Loucy (cell line): ENCODE data around the gene SINHCAF.

Experiments
- H2AFZ ChIP-seq: fragments of 200-600 bp; sonication (generic); 2 replicates; pipeline ENCODE4 v1.6.0; 2016; ENCODE audit warnings: antibody characterized with exemption, mild to moderate bottlenecking, low read length, moderate library complexity
- H3F3A ChIP-seq: fragments of 200-600 bp; 2 replicates; pipeline ENCODE4 v1.6.0; 2016; ENCODE audit warnings: antibody characterized with exemption, low read depth, mild to moderate bottlenecking
- H3K27me3 ChIP-seq: fragments of 200-600 bp; sonication (generic); 2 replicates; pipeline ENCODE4 v1.6.1; 2014; ENCODE audit warnings: low read length, mild to moderate bottlenecking; ENCODE audit not compliant: insufficient read depth, poor library complexity, severe bottlenecking
- H3K36me3 ChIP-seq: fragments of 200-600 bp; sonication (generic); 2 replicates; pipeline ENCODE4 v1.6.1; 2016; ENCODE audit warnings: low read length; ENCODE audit not compliant: insufficient read depth
- H3K4me1 ChIP-seq: fragments of 200-600 bp; sonication (generic); 2 replicates; pipeline ENCODE4 v1.5.1; 2014; ENCODE audit warnings: low read length, mild to moderate bottlenecking; ENCODE audit not compliant: insufficient read depth, poor library complexity, severe bottlenecking
- H3K4me2 ChIP-seq: fragments of 200-600 bp; sonication (generic); 2 replicates; pipeline ENCODE4 v1.6.0; 2014; ENCODE audit warnings: antibody characterized with exemption, low read length, low read depth, mild to moderate bottlenecking; ENCODE audit not compliant: poor library complexity, severe bottlenecking
- H3K4me3 ChIP-seq: fragments of 200-600 bp; sonication (generic); 2 replicates; pipeline ENCODE4 v1.5.1; 2014; ENCODE audit warnings: low read length, mild to moderate bottlenecking, mixed read lengths; ENCODE audit not compliant: poor library complexity, severe bottlenecking
- H3K79me2 ChIP-seq: fragments of 200-600 bp; sonication (generic); 2 replicates; pipeline ENCODE4 v1.6.1; 2014; ENCODE audit warnings: low read length; ENCODE audit not compliant: insufficient read depth
- H3K9ac ChIP-seq: fragments of 200-600 bp; sonication (generic); 2 replicates; pipeline ENCODE4 v1.6.0; 2014; ENCODE audit warnings: mild to moderate bottlenecking, low read depth, low read length, moderate library complexity; ENCODE audit not compliant: poor library complexity, severe bottlenecking
- H3K9me2 ChIP-seq: fragments of 200-600 bp; sonication (generic); replicated peaks from 2 replicates; pipeline ENCODE4 v1.6.1; 2016; ENCODE audit warnings: low read depth, low read length, mixed read lengths
- H3K9me3 ChIP-seq: fragments of 200-600 bp; sonication (generic); 2 replicates; pipeline ENCODE4 v1.6.1; 2014; ENCODE audit warnings: mild to moderate bottlenecking, antibody characterized with exemption, low read length, low read depth; ENCODE audit not compliant: insufficient read depth
- H4K20me1 ChIP-seq: fragments of 200-600 bp; sonication (generic); 2 replicates; pipeline ENCODE4 v1.6.0; 2014; ENCODE audit warnings: antibody characterized with exemption, low read length, mild to moderate bottlenecking; ENCODE audit not compliant: insufficient read depth, poor library complexity, severe bottlenecking
- EZH2phosphoT487 ChIP-seq: fragments of 200-600 bp; IDR thresholded peaks from 2 replicates; pipeline ENCODE4 v1.6.1; 2018; ENCODE audit warnings: antibody characterized with exemption, mild to moderate bottlenecking, moderate library complexity, borderline replicate concordance
- TF ChIP-seq, protein P1 (sequence below): fragments of 200-600 bp; sonication (generic); conservative IDR thresholded peaks from 2 replicates; pipeline ENCODE4 v1.5.1; 2014; ENCODE audit warnings: mild to moderate bottlenecking, antibody characterized with exemption, low read length

SINHCAF gene

DNA sequence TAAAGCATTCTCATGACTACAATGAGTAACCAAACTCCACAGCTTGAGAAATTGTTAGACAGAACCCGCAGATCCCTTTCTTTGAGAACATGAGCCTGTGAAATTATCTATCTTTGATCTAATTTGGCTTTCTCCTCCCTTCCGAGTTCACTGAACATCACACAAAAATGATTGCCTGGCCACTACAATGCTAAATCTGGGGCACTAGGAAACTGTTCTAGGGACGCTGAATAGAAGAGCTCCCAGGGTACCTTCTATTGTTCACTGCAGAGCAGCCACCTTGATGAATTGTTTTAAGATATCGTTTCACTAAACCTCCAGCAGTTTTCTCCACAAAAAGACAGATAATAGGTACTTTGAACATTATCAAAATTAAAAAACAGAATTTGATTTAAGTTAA, 47.5 kb downstream of the SINHCAF start:
- peaks cover 41% of the 10 kb centered on the region; the same call in 1 of the 2 replicates for H3K36me3 ChIP-seq

DNA sequence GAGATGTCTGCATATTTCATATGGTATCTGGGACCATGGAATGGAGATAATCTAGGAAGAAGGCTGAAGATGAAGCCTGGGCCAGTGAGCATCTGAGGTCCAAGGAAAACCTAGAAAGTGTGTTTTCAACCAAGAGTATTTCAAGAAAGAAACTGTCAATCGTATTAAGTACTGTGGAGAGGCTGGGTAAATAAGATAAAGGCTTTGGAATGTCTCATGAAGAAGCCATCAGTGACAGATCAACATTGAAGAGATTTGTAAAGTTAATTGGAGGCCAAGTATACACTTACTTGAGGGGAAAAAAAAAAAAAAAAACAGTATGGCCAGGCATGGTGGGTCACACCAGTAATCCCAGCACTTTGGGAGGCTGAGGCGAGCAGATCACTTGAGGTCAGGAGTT, 48.9 kb downstream of the SINHCAF start:
- Histone ChIP-seq H3K9me2 (no peaks in the 10 kb centered on the region), H2AFZ (no peak overlapping the region), H3K36me3 (peaks cover 28% of the 10 kb centered on the region; the same call in 1 of the 2 replicates), H3K4me3 (no peak overlapping the region), H3K4me2 (no peak overlapping the region), H3K79me2 (no peaks in the 10 kb centered on the region), H3K9me3 (no peaks in the 10 kb centered on the region), H3K4me1 (no peaks in the 10 kb centered on the region), H4K20me1 (no peaks in the 10 kb centered on the region), H3F3A (no peaks in the 10 kb centered on the region), H3K9ac (no peak overlapping the region), H3K27me3 (no peaks in the 10 kb centered on the region)
- no peak for TF ChIP-seq EZH2phosphoT487
- TF ChIP-seq, protein P1, sequence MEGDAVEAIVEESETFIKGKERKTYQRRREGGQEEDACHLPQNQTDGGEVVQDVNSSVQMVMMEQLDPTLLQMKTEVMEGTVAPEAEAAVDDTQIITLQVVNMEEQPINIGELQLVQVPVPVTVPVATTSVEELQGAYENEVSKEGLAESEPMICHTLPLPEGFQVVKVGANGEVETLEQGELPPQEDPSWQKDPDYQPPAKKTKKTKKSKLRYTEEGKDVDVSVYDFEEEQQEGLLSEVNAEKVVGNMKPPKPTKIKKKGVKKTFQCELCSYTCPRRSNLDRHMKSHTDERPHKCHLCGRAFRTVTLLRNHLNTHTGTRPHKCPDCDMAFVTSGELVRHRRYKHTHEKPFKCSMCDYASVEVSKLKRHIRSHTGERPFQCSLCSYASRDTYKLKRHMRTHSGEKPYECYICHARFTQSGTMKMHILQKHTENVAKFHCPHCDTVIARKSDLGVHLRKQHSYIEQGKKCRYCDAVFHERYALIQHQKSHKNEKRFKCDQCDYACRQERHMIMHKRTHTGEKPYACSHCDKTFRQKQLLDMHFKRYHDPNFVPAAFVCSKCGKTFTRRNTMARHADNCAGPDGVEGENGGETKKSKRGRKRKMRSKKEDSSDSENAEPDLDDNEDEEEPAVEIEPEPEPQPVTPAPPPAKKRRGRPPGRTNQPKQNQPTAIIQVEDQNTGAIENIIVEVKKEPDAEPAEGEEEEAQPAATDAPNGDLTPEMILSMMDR = no peak

More for the DNA sequence above, 47.5 kb downstream of the SINHCAF start:
- no peaks in the 10 kb centered on the region for H3K4me1 ChIP-seq
- no peaks in the 10 kb centered on the region for H3F3A ChIP-seq
- H3K4me3 ChIP-seq = no peak overlapping the region
- no peaks in the 10 kb centered on the region for H3K79me2 ChIP-seq
- H3K4me2 ChIP-seq = no peak overlapping the region
- TF ChIP-seq, protein P1 = no peak
- TF ChIP-seq EZH2phosphoT487 = no peak
- no peaks in the 10 kb centered on the region for H3K27me3 ChIP-seq
- no peaks in the 10 kb centered on the region for H4K20me1 ChIP-seq
- H3K9me2 ChIP-seq = no peaks in the 10 kb centered on the region
- H3K9me3 ChIP-seq = no peaks in the 10 kb centered on the region
- H2AFZ ChIP-seq = no peak overlapping the region
- H3K9ac ChIP-seq = no peak overlapping the region

DNA sequence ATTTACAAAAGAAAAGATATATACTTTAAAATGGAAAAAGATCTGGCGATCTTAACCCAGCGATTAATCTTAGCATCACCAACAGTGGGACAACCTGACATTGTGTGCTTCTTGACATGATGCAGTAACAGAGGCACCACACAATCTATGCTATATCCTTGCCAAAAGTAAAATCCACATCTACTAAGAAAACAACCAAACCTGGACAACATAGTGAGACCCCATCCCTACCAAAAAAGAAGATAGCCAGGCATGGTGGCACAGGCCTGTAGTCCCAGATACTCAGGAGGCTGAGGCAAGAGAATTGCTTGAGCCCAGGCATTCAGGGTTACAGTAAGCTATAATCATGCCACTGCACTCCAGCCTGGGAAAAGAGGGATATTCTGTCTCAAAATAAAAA, 50.5 kb downstream of the SINHCAF start:
- no peaks in the 10 kb centered on the region for H3K9me2 ChIP-seq
- no peaks in the 10 kb centered on the region for H3K79me2 ChIP-seq
- no peaks in the 10 kb centered on the region for H3K9me3 ChIP-seq
- TF ChIP-seq, protein P1 = no peak
- no peak for TF ChIP-seq EZH2phosphoT487
- no peaks in the 10 kb centered on the region for H3F3A ChIP-seq
- no peak overlapping the region for H3K4me2 ChIP-seq
- no peak overlapping the region for H2AFZ ChIP-seq
- H3K27me3 ChIP-seq = no peaks in the 10 kb centered on the region
- no peaks in the 10 kb centered on the region for H4K20me1 ChIP-seq
- H3K36me3 ChIP-seq = peaks cover 25% of the 10 kb centered on the region; the same call in 1 of the 2 replicates
- no peak overlapping the region for H3K9ac ChIP-seq
- H3K4me3 ChIP-seq = no peak overlapping the region
- no peaks in the 10 kb centered on the region for H3K4me1 ChIP-seq
